Measurements from ENCODE around the gene FGF1.

Gene FGF1

GRCh38 chr5:142722146-142722545 lies 36.3 kb upstream of the FGF1 start:
- ChIA-PET POLR2A (ENCODE audit: low non-redundant PET) (no interaction called here), CTCF (interaction anchor here (1.0 to 4.6 kb wide), 10 partner anchors 23 to 194 kb away, joined by 3 to 27 read pairs (median 5); no protein-coding TSS in a partner anchor)
- no peak for DNase-seq (ENCODE audit: low spot score)
- peak overlapping the region; percentile 94 for H3K27ac ChIP-seq
- TF ChIP-seq, protein P1, sequence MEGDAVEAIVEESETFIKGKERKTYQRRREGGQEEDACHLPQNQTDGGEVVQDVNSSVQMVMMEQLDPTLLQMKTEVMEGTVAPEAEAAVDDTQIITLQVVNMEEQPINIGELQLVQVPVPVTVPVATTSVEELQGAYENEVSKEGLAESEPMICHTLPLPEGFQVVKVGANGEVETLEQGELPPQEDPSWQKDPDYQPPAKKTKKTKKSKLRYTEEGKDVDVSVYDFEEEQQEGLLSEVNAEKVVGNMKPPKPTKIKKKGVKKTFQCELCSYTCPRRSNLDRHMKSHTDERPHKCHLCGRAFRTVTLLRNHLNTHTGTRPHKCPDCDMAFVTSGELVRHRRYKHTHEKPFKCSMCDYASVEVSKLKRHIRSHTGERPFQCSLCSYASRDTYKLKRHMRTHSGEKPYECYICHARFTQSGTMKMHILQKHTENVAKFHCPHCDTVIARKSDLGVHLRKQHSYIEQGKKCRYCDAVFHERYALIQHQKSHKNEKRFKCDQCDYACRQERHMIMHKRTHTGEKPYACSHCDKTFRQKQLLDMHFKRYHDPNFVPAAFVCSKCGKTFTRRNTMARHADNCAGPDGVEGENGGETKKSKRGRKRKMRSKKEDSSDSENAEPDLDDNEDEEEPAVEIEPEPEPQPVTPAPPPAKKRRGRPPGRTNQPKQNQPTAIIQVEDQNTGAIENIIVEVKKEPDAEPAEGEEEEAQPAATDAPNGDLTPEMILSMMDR (conservative IDR thresholded peaks at IDR 0.05; ENCODE audit: low read depth): no peak

GRCh38 chr5:142720641-142721271 lies 34.9 kb upstream of the FGF1 start:
- POLR2A ChIA-PET (ENCODE audit: low non-redundant PET): no interaction called here
- TF ChIP-seq, protein P1 (conservative IDR thresholded peaks at IDR 0.05; ENCODE audit: low read depth): no peak; the same call in 1 of the 2 replicates
- CTCF ChIA-PET: interaction anchor here (0.6 to 4.6 kb wide), 16 partner anchors 16 to 1498 kb away, joined by 3 to 27 read pairs (median 4); no protein-coding TSS in a partner anchor
- peak overlapping the region; percentile 94 for H3K27ac ChIP-seq
- DNase-seq (ENCODE audit: low spot score): peak; percentile 96

DNA sequence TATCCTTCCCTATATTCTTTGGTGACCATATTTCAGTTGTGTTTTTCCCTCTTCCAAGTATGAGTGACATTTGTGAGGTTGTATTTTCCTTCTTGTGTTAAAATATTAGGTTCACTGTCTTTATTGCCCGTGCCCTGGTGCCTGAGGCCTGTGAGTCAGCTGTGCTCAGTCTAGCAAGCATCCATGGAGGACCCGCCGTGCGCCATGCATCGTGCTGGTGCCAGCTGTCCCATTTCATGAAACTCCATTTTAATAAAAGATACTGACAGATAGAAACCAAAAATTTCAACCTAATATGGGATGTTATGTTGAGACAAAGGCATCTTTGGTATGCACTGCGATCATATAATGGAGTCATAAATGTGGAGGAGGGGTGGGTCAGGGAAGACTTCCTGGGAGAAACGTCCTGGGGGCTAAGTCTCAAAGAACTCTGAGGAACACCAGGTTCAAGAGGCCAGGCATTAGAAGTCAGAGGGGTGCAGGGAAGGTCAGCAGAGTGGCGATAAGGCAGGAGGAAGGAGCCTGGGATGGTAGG lies 34.0 kb upstream of the FGF1 start:
- TF ChIP-seq, protein P1 (conservative IDR thresholded peaks at IDR 0.05; ENCODE audit: low read depth): no peak
- no peak for DNase-seq (ENCODE audit: low spot score)
- CTCF ChIA-PET: interaction anchor here (0.6 to 5.5 kb wide), 8 partner anchors 20 to 1497 kb away, joined by 3 to 88 read pairs (median 8); no protein-coding TSS in a partner anchor
- POLR2A ChIA-PET (ENCODE audit: low non-redundant PET): interaction anchor here (0.5 kb wide), 1 partner anchor 50 kb away, joined by 3 read pairs; the partner anchor contains the start of gene ARHGAP26
- H3K27ac ChIP-seq: peak overlapping the region; percentile 94

DNA sequence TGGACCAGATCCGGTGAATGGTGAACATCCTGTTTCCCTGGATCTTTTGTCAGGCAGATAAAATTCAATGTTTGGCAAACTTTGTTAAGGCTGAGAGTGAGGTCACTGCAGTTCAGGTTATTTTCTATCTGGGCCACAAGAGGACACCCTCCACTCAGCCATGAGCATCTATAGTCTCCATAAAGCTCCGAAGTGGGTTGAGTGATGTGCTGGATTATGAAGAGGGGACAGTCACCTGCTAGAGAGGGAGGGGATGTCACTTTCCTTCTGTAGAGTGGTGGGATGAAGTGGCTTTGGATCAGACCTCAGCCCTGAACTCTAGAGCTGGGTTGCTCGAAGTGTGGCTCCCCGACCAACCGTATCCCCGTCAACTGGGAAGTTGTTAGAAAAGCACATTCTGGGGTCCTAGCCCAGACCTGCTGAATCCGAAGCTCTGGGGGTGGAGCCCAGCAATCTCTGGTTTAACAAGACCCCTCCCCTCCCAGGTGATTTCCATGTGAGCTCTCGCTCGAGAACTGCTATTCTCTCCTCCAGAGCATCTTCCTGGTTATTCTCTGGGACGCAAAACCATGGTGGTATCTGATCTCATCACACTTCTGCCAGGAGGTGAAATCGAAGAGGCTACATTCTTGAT lies 31.8 kb upstream of the FGF1 start:
- no peak overlapping the region for H3K27ac ChIP-seq
- TF ChIP-seq, protein P1 (conservative IDR thresholded peaks at IDR 0.05; ENCODE audit: low read depth): peak; percentile 90
- peak; percentile 56 for DNase-seq (ENCODE audit: low spot score)
- ChIA-PET POLR2A (ENCODE audit: low non-redundant PET) (no interaction called here), CTCF (interaction anchor here (0.5 to 5.5 kb wide), 24 partner anchors 9 to 596 kb away, joined by 3 to 88 read pairs (median 4); partner anchors contain the start of gene ARHGAP26)

DNA sequence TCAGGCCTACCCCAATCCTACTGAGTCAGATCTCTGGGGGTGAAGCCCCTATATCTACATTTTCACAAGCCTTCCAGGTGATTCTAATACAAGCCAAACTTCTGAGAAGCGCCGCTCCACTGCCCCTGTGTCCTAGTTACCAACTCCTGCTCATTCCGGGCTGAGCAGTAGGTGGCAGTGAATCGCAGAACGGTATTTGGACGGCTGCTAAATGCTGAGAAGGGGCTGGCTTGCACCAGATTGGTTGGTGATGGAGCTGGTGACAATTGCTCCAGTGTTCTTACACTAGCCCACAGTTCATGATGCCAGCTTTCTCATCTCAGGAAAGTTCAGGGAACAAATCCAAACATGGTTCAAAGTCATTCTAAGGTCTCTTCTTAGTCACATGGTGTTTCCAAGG lies 31.1 kb upstream of the FGF1 start:
- ChIA-PET POLR2A (ENCODE audit: low non-redundant PET) (no interaction called here), CTCF (interaction anchor here (1.0 to 5.5 kb wide), 13 partner anchors 10 to 197 kb away, joined by 3 to 88 read pairs (median 5); partner anchors contain the start of gene ARHGAP26)
- TF ChIP-seq, protein P1 (conservative IDR thresholded peaks at IDR 0.05; ENCODE audit: low read depth): no peak
- DNase-seq (ENCODE audit: low spot score): no peak
- H3K27ac ChIP-seq: no peak overlapping the region

DNA sequence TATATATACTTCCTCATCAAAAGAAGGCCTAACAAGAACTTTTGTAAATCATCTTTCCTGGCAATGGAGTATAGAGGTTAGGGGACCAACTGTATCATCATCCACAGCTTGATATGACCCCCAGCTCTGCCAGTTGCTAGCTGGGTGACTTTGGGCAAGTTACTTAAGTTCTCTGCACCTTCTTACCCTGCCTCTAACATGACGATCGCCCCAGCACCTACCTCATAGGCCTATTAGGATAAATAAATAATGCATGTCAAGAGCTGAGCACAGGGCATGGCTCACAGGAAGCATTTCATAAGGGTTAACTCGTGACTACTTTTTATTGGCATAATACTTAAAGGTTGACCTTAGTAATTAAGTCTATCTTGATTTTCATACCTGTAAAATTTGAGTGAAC lies 29.4 kb upstream of the FGF1 start:
- no peak overlapping the region for H3K27ac ChIP-seq
- POLR2A ChIA-PET (ENCODE audit: low non-redundant PET): no interaction called here
- DNase-seq (ENCODE audit: low spot score): no peak
- TF ChIP-seq, protein P1 (conservative IDR thresholded peaks at IDR 0.05; ENCODE audit: low read depth): no peak
- CTCF ChIA-PET: interaction anchor here (1.0 to 5.5 kb wide), 5 partner anchors 9 to 174 kb away, joined by 4 to 88 read pairs (median 6); no protein-coding TSS in a partner anchor

Data from RWPE1 (cell line).